Spleen (tissue), 11 donors: ENCODE results near the gene NR2C2AP. TPM values are rescaled to one million over a fixed set of nuclear protein-coding genes. Genes with fewer than 3 reads are reported as not detected.
"Not testable (repeated sequence)": the region's sequence is repeated elsewhere in the genome, so short reads cannot be mapped to it uniquely, and the experiment has no call there.

Experiments used
- DNase-seq: peaks from one replicate; pipeline ENCODE4 v3.0.0-alpha.2; 2020
- H3K27ac ChIP-seq, 8 donors: fragments of 200-600 bp; sonication (generic) in 7 of 8; 1 replicate in 4 of 8; 2 replicates in 4 of 8; pipeline versions ENCODE4 v1.5.0 to v1.8.0; 2016 to 2021; ENCODE audit warnings: inconsistent platforms in 4 of 8, mild to moderate bottlenecking in 4 of 8, moderate library complexity in 1 of 8
- H3K27me3 ChIP-seq, 7 donors: fragments of 200-600 bp; sonication (generic) in 6 of 7; replicated peaks in 1 of 7; 1 replicate in 4 of 7; 2 replicates in 3 of 7; pipeline versions ENCODE4 v1.5.0 to v1.8.0; 2016 to 2021; ENCODE audit warnings: inconsistent platforms in 3 of 7, mild to moderate bottlenecking in 1 of 7
- H3K36me3 ChIP-seq, 6 donors: fragments of 200-600 bp; sonication (generic) in 5 of 6; 1 replicate in 4 of 6; 2 replicates in 2 of 6; pipeline versions ENCODE4 v1.5.0 to v1.8.0; 2016 to 2021; ENCODE audit warnings: inconsistent platforms in 2 of 6
- H3K4me1 ChIP-seq, 6 donors: fragments of 200-600 bp; sonication (generic) in 5 of 6; 1 replicate in 3 of 6; 2 replicates in 3 of 6; pipeline versions ENCODE4 v1.5.0 to v1.8.0; 2016 to 2021; ENCODE audit warnings: inconsistent platforms in 3 of 6
- H3K4me3 ChIP-seq, 8 donors: fragments of 200-600 bp; sonication (generic) in 7 of 8; 1 replicate in 4 of 8; 2 replicates in 4 of 8; pipeline versions ENCODE4 v1.5.0 to v1.8.0; 2016 to 2021; ENCODE audit warnings: inconsistent platforms in 4 of 8, mild to moderate bottlenecking in 4 of 8, moderate library complexity in 2 of 8
- H3K9me3 ChIP-seq, 8 donors: fragments of 200-600 bp; sonication (generic) in 7 of 8; 1 replicate in 4 of 8; 2 replicates in 4 of 8; pipeline versions ENCODE4 v1.5.0 to v1.8.0; 2016 to 2021; ENCODE audit warnings: inconsistent platforms in 4 of 8
- POLR2A ChIP-seq, 3 donors: fragments of 450-650 bp; IDR thresholded peaks; one replicate each; pipeline ENCODE4 v1.5.1; 2017; ENCODE audit warnings: antibody characterized with exemption in 3 of 3, mild to moderate bottlenecking in 1 of 3
- POLR2AphosphoS5 ChIP-seq, 3 donors: sonication (generic); formaldehyde crosslinking; IDR thresholded peaks; one replicate each; pipeline ENCODE4 v1.5.1; 2017; ENCODE audit warnings: antibody characterized with exemption in 3 of 3
- WGBS, 5 donors: extraction: QIAGEN DNeasy Blood & Tissue Kit in 3 of 5; methylation state at CpG; one replicate each; pipeline versions ENCODE4 v1.1.5 to v1.1.7; 2013 to 2018; 5-methylcytosine and 5-hydroxymethylcytosine counted together
- intact Hi-C: fragments of 100-400 bp; cut with DNase I; formaldehyde crosslinking; loops from one replicate; pipeline ENCODE4 v1.15.0; 2023; ENCODE audit warnings: low total_unique reads
- polyA plus RNA-seq, 3 donors: library from polyadenylated mRNA; stranded (reverse); fragments of 200-250 nt; gene quantifications; one replicate each; pipeline ENCODE4 v1.2.1, GENCODE V29; 2013
- total RNA-seq, 7 donors: library from RNA; depleted of rRNA in 3 of 7; stranded (reverse); fragments of >200 nt in 3 of 7; fragmentation: NEBNext Ultra II Directional in 4 of 7; extraction: Animal tissue kit (Norgen Biotek cat#: 25700) in 4 of 7; gene quantifications; one replicate each; pipeline versions ENCODE4 v1.1.0 to v1.2.1, GENCODE V29; 2016 to 2021
- TF ChIP-seq, protein P1 (sequence below), 11 experiments: fragments of 200-600 bp in 7 of 11; fragments of 450-650 bp in 4 of 11; sonication (generic) in 4 of 11; IDR thresholded peaks in 8 of 11; conservative IDR thresholded peaks in 3 of 11; 1 replicate in 7 of 11; 2 replicates in 4 of 11; pipeline versions ENCODE4 v1.4.0 to v1.8.0; 2016 to 2021; ENCODE audit warnings: antibody characterized with exemption in 11 of 11, inconsistent platforms in 4 of 11, mild to moderate bottlenecking in 1 of 11
- donor health status: healthy with polysubstance abuse.
- donor health status: DM: no; HTN: no; CAD: no; lungs with moderate emphysema.
- donor health status: DM: no; HTN: no; CAD: no.
- donor health status: Bipolar disorder and iron deficiency.
- donor health status: healthy.
- donor health status: DM: no; HTN: no; CAD: no.
- donor health status: DM: yes; HTN: yes; CAD: no.

Gene NR2C2AP
- total and polyA plus RNA-seq, 10 donors: 9.9 to 27.9 (median 14.5) TPM

DNA sequence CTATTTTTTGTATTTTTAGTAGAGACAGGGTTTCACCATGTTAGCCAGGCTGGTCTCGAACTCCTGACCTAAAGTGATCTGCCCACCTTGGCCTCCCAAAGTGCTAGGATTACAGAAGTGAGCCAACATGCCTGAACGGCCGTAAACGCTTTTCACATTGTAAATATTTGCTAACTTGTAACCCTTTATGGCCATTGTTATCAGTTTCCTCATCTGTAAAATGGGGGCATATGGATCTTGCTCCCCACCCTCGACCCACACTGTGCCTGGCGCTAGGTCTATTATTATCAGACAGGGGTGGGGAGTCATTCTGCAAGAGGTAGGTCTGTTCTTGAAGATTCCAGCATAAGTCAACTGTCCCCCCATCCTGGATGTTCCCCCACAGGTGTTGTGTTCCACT lies 20.4 kb upstream of the NR2C2AP start:
- WGBS, 5 donors: 85 to 89% (median 85%) methylated on average over 6 of the region's 6 CpGs
- Histone ChIP-seq H3K4me1 (peaks cover 0 to 14% (median 12%) of the 10 kb centered on the region in 6 donors), H3K27ac (no peak overlapping the region), H3K36me3 (no peaks in the 10 kb centered on the region), H3K9me3 (no peaks in the 10 kb centered on the region), H3K27me3 (peaks cover 0 to 74% (median 4%) of the 10 kb centered on the region in 7 donors), H3K4me3 (no peak overlapping the region)
- no peak for DNase-seq
- intact Hi-C loops: no loop called here
- TF ChIP-seq POLR2AphosphoS5 (IDR thresholded peaks at IDR 0.05) (no peak), POLR2A (IDR thresholded peaks at IDR 0.05) (no peak)
- TF ChIP-seq, protein P1, sequence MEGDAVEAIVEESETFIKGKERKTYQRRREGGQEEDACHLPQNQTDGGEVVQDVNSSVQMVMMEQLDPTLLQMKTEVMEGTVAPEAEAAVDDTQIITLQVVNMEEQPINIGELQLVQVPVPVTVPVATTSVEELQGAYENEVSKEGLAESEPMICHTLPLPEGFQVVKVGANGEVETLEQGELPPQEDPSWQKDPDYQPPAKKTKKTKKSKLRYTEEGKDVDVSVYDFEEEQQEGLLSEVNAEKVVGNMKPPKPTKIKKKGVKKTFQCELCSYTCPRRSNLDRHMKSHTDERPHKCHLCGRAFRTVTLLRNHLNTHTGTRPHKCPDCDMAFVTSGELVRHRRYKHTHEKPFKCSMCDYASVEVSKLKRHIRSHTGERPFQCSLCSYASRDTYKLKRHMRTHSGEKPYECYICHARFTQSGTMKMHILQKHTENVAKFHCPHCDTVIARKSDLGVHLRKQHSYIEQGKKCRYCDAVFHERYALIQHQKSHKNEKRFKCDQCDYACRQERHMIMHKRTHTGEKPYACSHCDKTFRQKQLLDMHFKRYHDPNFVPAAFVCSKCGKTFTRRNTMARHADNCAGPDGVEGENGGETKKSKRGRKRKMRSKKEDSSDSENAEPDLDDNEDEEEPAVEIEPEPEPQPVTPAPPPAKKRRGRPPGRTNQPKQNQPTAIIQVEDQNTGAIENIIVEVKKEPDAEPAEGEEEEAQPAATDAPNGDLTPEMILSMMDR (IDR thresholded peaks at IDR 0.05 in 8 of 11, conservative IDR thresholded peaks at IDR 0.05 in 3 of 11): no peak

DNA sequence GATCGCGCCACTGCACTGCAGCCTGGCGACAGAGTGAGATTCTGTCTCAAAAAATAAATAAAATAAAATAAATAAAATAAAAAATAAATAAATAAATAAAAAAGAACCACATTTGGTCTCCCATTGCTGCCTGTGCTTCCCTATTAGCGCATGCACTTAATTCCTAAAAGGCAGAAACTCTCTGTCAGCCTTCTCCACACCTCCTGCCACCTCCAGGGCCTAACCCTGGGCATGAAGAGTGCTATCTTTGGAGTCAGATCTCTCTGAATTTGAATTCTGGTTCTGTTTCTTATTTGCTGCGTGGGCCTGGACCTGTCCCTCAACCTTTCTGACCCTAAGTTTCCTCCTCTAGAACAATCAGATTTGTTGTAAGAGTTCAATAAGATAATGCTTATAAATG lies 19.8 kb upstream of the NR2C2AP start:
- DNase-seq: no peak
- Histone ChIP-seq H3K27me3 (peaks cover 0 to 71% (median 4%) of the 10 kb centered on the region in 7 donors), H3K9me3 (no peaks in the 10 kb centered on the region), H3K36me3 (no peaks in the 10 kb centered on the region), H3K4me3 (no peak overlapping the region), H3K27ac (no peak overlapping the region), H3K4me1 (peaks cover 0 to 14% (median 12%) of the 10 kb centered on the region in 6 donors)
- TF ChIP-seq POLR2AphosphoS5 (IDR thresholded peaks at IDR 0.05) (no peak), POLR2A (IDR thresholded peaks at IDR 0.05) (no peak)
- TF ChIP-seq, protein P1 (IDR thresholded peaks at IDR 0.05 in 8 of 11, conservative IDR thresholded peaks at IDR 0.05 in 3 of 11): no peak
- intact Hi-C loops: no loop called here
- 78 to 90% (median 83%) methylated on average over 5 of the region's 5 CpGs for WGBS, 5 donors

DNA sequence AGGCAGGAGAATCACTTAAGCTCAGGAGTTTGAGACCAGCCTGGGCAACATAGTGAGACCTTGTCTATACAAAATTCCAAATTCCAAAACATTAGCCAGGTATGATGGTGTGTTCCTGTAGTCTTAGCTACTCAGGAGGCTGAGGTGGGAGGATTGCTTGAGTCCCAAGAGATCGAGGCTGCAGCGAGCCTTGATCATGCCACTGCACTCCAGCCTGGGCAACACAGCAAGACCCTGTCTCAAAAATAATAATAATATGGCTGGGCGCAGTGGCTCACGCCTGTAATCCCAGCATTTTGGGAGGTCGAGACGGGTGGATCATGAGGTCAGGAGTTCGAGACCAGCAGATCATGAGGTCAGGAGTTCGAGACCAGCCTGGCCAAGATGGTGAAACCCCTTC lies 17.8 kb upstream of the NR2C2AP start:
- H3K27ac ChIP-seq, H3K9me3 ChIP-seq, H3K36me3 ChIP-seq, DNase-seq, H3K4me3 ChIP-seq, intact Hi-C loops: not testable (repeated sequence)
- Histone ChIP-seq H3K4me1 (peaks cover 0 to 14% (median 12%) of the 10 kb centered on the region in 6 donors), H3K27me3 (peaks cover 0 to 71% (median 16%) of the 10 kb centered on the region in 7 donors)
- WGBS, 5 donors: 81 to 90% (median 86%) methylated on average over 8 of the region's 8 CpGs

DNA sequence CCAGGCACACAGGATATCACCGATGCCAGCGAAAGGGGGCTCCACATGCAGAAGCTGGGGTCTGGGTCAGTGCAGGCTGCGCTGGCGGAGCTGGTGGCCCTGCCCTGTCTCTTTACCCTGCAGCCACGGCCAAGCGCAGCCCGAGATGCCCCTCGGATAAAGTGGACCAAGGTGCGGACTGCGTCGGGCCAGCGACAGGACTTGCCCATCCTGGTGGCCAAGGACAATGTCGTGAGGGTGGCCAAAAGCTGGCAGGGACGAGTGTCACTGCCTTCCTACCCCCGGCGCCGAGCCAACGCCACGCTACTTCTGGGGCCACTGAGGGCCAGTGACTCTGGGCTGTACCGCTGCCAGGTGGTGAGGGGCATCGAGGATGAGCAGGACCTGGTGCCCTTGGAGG lies 15.7 kb upstream of the NR2C2AP start:
- H3K9me3 ChIP-seq: peaks cover 0 to 6% (median 0%) of the 10 kb centered on the region in 8 donors
- no peak overlapping the region for H3K4me3 ChIP-seq
- intact Hi-C loops: no loop called here
- peaks cover 0 to 71% (median 19%) of the 10 kb centered on the region in 7 donors for H3K27me3 ChIP-seq
- no peak for DNase-seq
- TF ChIP-seq POLR2AphosphoS5 (IDR thresholded peaks at IDR 0.05) (no peak), POLR2A (IDR thresholded peaks at IDR 0.05) (no peak)
- TF ChIP-seq, protein P1 (IDR thresholded peaks at IDR 0.05 in 8 of 11, conservative IDR thresholded peaks at IDR 0.05 in 3 of 11): no peak
- H3K4me1 ChIP-seq: no peaks in the 10 kb centered on the region
- no peak overlapping the region for H3K27ac ChIP-seq
- H3K36me3 ChIP-seq: no peaks in the 10 kb centered on the region
- 76 to 97% (median 91%) methylated on average over 10 to 21 of the region's 21 CpGs for WGBS, 5 donors

DNA sequence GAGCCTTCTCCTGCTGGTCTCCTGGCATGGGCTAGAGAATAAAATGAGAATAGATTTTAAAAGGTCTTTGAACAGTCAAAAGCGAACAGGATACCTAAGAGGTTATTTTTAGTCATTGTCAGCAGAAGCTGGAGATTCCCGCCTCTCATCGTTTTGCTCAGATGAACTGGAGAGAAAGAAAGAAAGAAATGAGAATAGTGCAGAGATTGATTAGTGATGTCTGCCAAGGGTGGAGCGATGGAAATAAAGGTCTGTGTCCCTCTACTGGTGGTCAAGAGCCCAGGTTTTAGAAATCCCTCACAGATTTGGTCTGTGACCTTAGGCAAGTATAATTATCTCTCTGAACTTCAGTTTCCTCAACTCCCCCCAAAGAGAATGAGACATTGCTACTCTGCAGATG lies 13.9 kb upstream of the NR2C2AP start:
- H3K4me3 ChIP-seq: no peak overlapping the region
- intact Hi-C loops: no loop called here
- H3K36me3 ChIP-seq: no peaks in the 10 kb centered on the region
- peaks cover 0 to 6% (median 0%) of the 10 kb centered on the region in 8 donors for H3K9me3 ChIP-seq
- H3K4me1 ChIP-seq: no peaks in the 10 kb centered on the region
- TF ChIP-seq POLR2AphosphoS5 (IDR thresholded peaks at IDR 0.05) (no peak), POLR2A (IDR thresholded peaks at IDR 0.05) (no peak)
- TF ChIP-seq, protein P1 (IDR thresholded peaks at IDR 0.05 in 8 of 11, conservative IDR thresholded peaks at IDR 0.05 in 3 of 11): no peak
- no peak overlapping the region for H3K27ac ChIP-seq
- WGBS, 5 donors: 51 to 58% (median 55%) methylated on average over 4 of the region's 4 CpGs
- H3K27me3 ChIP-seq: peaks cover 0 to 82% (median 32%) of the 10 kb centered on the region in 7 donors
- no peak for DNase-seq
